Endothelial cell of hepatic sinusoid (primary cell): ENCODE measurements around the gene CTDNEP1.

ENCODE experiments used
- in situ Hi-C: cut with HindIII; loops from 2 replicates; pipeline ENCODE4 v1.10.0; 2017; ENCODE audit warnings: low sequenced_read_pairs

CTDNEP1 gene

DNA sequence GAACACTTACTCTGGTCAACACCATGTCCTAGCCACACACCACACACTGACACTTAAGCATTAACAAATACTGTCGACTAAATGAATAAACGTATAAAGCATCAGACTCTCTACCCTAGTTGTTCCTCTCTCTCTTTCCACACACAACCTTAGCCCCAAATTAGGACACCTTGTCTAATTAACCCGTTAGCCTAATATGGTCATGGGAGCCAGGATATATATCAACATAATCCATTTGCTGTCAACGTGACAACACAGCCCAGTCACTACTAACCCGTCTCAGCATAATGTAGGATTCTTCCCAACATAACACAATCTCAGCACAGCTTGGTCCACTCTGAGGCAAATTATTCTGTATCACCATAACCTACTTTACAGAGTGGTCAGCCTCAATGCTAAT lies 19.4 kb downstream of the CTDNEP1 start:
- in situ Hi-C loops: no loop called here

- in situ Hi-C loops: loop anchor here (5.0 kb wide), 3 partner anchors 67 to 98 kb away; partner anchors contain the start of gene NEURL4
These were observed 22.0 kb downstream of the CTDNEP1 start for GRCh38 chr17:7229504-7229903.

DNA sequence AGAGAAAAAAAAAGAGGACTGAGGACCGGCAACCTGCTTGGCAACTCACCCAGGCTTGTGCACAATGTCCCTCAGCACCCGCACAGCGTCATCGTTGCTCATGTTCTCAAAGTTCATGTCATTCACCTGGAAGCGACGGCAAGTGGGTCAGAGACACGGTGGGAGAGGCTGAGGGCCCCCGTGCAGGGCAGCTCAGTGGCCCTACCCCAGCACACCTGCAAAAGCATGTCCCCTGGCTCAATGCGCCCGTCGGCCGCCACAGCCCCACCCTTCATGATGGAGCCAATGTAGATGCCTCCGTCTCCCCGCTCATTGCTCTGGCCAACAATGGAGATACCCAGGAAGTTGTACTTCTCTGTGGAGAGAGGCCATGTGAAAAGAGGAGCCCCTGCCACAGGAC lies 22.6 kb downstream of the CTDNEP1 start:
- in situ Hi-C loops: loop anchor here (5.0 kb wide), 3 partner anchors 67 to 98 kb away; partner anchors contain the start of gene NEURL4

DNA sequence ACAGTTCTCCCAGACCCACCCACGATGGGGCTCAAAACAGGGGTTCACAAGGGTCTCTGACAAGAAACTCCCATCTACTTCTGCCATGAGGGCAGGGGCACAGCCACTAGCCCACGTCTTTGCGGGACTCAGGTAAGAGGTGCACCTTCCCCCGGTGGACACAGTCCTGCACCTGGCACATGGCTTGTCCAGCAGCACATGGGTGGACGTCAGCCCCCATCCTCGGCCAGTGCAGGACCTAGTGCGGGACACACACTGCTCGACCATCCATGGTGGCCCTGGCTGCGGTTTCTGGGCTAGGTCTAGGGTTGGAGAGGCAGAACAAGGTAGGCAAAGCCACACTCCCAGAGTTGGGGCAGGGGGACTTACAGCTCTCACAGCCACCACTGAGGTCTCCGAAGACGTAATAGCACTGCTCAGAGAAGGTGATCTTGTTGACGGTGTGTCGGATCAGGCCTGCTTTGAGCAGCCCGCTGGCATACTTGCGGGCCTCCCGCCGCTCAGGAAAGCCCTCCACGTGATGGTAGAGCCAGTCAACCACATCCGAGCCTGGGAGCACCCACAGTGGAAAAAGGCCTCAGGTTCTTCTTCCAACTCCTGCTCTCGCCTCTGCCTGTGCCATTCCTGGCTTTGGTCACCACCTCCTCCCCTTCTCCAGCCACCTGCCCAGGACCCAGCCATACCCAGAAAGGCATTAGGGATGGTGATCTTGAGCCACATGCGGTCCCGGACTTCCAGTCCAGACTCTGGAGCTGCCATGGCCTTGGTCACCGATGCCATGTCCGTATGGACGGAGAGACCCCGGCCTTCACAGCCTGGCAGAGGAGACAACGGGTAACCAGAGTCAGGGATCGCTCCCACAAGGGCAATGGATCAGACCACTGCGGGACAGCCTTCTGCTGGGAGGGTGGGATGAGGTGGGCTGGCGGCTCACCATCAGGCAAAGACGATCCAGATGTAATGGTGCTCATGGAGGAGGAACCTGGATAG lies 24.5 kb downstream of the CTDNEP1 start:
- in situ Hi-C loops: loop anchor here (5.0 kb wide), 3 partner anchors 65 to 100 kb away; partner anchors contain the start of gene NEURL4

DNA sequence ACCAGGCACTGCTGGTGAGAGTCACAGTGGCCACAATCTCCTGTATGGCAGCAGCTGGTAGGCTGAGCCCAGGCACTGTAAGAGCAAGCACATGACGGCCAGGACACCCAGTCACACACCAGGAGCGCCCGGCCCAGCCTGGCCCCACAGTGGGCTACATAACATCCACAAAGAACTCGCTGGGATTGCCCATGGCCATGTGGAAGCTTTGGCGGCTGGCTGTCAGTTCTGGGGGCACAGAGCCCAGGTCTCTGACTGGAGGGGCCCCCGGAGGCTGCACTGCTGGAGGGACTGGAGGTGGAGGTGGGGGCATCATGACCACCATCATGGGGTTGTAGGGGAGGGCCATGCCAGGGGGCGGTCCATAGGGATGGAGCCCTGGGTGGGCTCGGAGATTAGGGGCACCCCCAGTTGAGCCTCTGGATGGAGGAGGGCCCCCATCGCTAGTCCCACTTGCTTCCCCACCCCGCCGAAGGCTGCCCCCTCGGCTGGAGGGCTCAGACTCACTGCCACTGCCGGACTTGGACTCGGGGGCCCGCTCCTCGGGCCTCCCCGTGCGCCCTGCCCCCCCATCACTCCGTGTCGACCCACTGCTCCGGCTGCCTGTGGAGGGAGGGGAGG lies 25.7 kb downstream of the CTDNEP1 start:
- in situ Hi-C loops: loop anchor here (5.0 kb wide), 3 partner anchors 64 to 101 kb away; partner anchors contain the start of gene NEURL4

DNA sequence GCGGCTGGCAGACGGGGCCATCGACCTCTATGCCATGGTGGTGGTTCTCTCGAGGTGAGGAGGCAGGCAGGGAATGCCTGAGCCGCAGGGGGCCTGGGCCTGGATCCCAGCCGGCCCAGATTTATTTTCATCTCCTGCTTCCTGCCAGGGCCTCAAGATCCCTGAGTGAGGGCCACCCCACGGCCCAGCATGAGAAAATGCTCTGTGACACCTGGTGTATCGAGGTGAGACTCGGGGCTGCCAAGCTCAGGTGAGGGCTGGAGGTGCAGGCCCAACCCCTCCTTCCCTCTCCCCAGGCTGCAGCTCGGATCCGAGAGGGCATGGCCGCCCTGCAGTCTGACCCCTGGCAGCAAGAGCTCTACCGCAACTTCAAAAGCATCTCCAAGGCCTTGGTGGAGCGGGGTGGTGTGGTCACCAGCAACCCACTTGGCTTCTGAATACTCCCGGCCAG lies 26.8 kb downstream of the CTDNEP1 start:
- in situ Hi-C loops: loop anchor here (5.0 kb wide), 3 partner anchors 62 to 103 kb away; partner anchors contain the start of gene NEURL4

- in situ Hi-C loops: no loop called here
These were observed 27.4 kb downstream of the CTDNEP1 start for GRCh38 chr17:7224110-7224509.

- in situ Hi-C loops: no loop called here
These were observed 28.2 kb downstream of the CTDNEP1 start for GRCh38 chr17:7223375-7223774.

DNA sequence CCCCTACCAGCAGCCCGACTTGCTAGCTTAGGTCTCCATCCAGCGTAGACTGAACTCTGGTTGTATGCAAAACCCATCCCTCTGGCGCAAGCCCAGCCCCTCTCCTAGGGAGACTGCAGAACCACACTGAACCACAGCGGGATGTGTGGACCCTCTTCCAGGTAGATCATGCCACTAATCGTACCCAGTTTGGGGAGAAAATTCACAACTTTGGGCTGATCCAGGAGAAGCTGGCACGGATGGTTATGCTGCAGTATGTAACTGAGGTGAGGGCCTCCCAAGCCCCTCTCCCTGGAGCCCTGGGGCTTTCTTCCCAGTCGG lies 28.6 kb downstream of the CTDNEP1 start:
- in situ Hi-C loops: no loop called here

- in situ Hi-C loops: no loop called here
These were observed 29.2 kb downstream of the CTDNEP1 start for GRCh38 chr17:7222093-7222971.

DNA sequence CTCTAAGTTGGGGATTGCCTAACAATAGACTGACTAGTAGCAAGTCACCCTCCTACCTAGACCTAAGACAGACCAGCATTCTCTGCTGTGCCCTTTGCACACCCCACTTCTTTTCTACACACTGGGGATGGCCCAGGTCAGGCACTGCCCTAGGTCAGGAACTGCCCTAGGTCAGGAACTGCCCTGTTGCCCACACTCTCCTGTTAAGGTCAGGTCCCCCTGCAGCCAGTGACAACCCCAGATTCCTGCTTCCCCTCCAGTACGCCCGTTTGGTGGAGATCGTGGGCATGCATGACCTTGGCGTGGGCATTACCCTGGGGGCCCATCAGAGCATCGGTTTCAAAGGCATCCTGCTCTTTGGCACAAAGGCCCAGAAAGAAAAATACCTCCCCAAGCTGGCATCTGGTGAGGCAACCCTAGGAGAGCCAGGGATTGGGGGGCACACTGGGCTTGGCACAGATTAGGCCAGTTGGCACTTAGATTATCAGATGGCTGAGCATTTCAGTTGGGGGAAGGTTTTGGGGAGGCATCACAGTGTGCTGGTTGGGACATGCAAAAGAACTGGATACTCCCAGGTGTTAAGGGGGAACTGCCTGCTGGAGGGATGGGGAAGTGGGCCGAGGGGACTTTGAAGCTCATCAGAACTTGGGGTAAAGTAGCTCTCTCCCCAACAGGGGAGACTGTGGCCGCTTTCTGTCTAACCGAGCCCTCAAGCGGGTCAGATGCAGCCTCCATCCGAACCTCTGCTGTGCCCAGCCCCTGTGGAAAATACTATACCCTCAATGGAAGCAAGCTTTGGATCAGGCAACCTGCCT lies 30.0 kb downstream of the CTDNEP1 start:
- in situ Hi-C loops: no loop called here

DNA sequence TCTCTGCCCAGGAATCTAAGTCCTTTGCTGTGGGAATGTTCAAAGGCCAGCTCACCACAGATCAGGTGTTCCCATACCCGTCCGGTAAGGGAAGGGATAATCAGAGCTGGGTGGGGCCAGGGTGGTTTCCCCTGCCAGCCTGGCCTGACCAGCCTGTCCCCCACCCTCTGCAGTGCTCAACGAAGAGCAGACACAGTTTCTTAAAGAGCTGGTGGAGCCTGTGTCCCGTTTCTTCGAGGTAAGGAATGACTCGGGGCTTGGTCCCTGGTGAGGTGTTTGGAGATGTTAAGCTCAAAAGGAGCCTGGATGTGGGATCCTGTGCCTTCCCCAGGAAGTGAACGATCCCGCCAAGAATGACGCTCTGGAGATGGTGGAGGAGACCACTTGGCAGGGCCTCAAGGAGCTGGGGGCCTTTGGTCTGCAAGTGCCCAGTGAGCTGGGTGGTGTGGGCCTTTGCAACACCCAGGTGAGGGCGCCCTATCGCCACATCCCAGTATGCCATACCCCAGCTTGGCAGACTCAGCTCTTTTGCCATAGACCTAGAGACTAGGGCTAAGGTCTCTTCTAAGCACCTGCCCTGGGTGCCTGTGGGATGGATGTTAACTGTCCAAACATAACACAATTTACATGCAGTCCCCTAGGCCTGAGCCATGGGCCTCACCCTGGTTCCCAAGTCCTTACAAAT lies 30.8 kb downstream of the CTDNEP1 start:
- in situ Hi-C loops: no loop called here

DNA sequence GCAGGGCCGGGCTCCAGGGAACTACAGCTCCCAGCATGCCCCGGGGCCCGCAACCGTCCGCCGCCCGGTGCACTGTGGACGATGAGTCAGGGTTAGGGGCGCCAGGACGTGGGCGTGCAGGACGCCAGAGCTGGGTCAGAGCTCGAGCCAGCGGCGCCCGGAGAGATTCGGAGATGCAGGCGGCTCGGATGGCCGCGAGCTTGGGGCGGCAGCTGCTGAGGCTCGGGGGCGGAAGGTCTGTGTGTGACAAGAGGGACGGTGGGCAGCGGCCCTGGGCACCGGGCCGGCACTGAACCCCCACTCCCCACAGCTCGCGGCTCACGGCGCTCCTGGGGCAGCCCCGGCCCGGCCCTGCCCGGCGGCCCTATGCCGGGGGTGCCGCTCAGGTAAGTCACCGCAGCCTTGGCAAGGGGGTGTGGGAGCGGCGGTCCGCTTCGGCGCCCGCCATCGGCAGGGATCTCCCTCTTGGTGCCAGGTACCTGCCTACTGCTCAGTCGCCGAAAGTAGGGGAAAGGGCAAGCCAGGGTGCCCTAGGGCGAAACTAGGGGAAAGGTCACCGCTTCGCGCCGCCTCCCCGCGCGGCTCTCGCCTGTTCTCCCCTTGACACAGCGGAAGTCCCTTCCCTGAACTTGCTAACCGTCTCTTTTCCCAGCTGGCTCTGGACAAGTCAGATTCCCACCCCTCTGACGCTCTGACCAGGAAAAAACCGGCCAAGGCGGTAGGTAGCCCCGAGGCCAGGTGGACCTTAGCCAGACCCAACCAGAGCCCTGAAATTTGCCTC lies 31.5 kb downstream of the CTDNEP1 start, which contains the start of the genes ACADVL and DLG4:
Gene ACADVL, plus strand, starts transcription at position 127 of the 781 bp plus-strand sequence. Its CDS starts 47 bp downstream, at position 174.
Gene DLG4, minus strand, starts transcription at position 25 of the 781 bp plus-strand sequence.
- in situ Hi-C loops: no loop called here

GRCh38 chr17:7219229-7219811 lies 32.2 kb downstream of the CTDNEP1 start:
- in situ Hi-C loops: no loop called here

GRCh38 chr17:7218758-7219157 lies 32.8 kb downstream of the CTDNEP1 start:
- in situ Hi-C loops: no loop called here

GRCh38 chr17:7218166-7218565 lies 33.4 kb downstream of the CTDNEP1 start:
- in situ Hi-C loops: no loop called here

DNA sequence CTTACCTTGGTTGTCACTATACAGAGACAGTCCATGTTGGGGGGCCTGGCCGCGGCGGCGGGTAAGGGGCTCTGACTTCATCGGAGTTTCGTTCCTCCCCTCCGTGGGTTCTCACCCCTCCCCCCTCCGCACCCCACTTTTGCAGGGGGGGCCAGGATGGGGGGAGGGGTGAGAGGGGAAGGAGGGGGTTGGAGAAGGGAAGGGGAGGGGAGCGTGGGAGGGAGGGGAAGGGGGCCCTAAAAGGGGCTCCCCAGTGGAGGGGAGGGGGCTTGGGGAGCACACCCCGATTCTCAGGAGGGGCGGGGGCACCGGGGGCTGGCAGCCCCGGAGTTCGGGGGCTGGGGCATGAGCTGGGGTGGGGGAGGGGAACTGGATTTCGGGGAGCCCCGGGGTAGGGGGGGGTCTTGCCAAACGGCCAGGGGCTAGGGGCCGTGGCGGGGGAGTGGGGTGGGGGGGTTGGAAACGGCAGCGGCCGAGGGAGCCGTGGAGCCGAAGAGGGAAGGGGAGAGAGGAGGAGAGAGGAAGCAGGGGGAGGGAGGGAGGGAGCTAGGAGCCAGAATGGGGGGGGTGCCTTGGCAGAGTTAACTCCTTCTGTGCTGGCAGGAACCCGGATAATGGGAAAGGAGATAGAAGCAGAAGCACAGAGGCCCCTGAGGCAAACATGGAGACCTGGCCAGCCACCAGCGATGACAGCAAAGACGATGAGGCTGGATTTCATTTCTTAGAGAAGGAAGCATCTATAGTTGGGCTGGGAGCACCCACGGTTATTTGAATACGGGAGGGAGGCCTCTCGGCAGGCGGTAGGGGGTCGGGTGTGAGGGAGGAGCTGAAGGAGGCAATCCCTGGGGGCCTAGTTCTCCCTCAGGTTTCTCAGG lies 34.2 kb downstream of the CTDNEP1 start:
- in situ Hi-C loops: no loop called here
